OCI-LY7 (cell line): ENCODE measurements around the gene TMEM14A.

ENCODE experiments used
- CTCF ChIP-seq: fragments of 200-600 bp; sonication (generic); conservative IDR thresholded peaks from 2 replicates; pipeline ENCODE4 v1.5.1; 2014; ENCODE audit warnings: mild to moderate bottlenecking, antibody characterized with exemption, low read length, moderate library complexity, mixed read lengths
- EZH2phosphoT487 ChIP-seq: fragments of 200-600 bp; sonication (generic); IDR thresholded peaks from 2 replicates; pipeline ENCODE4 v1.6.1; 2018; ENCODE audit warnings: low read depth, borderline replicate concordance, mild to moderate bottlenecking, mixed run types, antibody characterized with exemption, low read length, moderate library complexity, mixed read lengths

GRCh38 chr6:52653151-52653550 is 17.8 kb upstream of the TMEM14A start:
- TF ChIP-seq CTCF, result no peak
- no peak for TF ChIP-seq EZH2phosphoT487
